ENCODE results near the gene TXLNB.

DNA sequence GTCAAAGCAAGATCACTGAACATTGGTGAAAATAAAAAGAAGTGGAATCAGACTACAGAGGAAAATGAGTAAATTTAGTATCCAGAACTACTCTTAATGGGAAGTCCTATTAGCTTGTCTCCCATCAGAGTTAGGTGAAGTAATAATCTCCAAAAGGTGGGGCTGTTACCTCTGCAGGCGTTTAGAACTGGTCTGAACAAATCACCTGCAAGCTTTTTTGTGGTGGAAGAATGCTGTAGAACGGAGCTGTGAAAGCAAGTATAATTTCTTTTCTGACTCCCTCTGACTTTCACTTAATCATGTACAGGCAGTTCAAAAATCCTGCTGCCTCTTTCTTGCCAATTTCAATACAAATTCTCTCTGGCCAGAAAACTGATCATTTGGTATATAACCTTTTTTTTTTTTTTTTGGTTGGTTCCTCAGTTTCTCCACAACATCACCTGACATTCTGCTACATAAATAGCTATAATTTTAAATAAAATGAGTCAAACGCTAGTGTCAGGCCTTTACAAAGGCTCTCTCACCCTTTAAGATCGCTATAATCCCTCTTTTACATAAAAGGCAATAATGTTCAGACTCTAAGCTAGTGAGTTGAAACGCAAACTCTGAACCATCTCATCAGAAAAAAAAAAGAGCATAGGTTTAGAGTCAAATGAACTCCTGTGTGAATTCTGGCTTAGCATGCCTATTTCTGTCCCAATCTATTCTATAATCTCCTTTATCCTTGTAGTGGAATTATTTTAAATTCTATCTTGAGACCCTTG, 43.8 kb upstream of the TXLNB start:
- TF ChIP-seq, protein P1, sequence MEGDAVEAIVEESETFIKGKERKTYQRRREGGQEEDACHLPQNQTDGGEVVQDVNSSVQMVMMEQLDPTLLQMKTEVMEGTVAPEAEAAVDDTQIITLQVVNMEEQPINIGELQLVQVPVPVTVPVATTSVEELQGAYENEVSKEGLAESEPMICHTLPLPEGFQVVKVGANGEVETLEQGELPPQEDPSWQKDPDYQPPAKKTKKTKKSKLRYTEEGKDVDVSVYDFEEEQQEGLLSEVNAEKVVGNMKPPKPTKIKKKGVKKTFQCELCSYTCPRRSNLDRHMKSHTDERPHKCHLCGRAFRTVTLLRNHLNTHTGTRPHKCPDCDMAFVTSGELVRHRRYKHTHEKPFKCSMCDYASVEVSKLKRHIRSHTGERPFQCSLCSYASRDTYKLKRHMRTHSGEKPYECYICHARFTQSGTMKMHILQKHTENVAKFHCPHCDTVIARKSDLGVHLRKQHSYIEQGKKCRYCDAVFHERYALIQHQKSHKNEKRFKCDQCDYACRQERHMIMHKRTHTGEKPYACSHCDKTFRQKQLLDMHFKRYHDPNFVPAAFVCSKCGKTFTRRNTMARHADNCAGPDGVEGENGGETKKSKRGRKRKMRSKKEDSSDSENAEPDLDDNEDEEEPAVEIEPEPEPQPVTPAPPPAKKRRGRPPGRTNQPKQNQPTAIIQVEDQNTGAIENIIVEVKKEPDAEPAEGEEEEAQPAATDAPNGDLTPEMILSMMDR (conservative IDR thresholded peaks at IDR 0.05; ENCODE audit: low read length): no peak; the same call in 1 of the 2 replicates
- TF ChIP-seq EZH2phosphoT487 (IDR thresholded peaks at IDR 0.05; ENCODE audit: borderline replicate concordance, low read depth, low read length): no peak

Data from OCI-LY7 (cell line).